ENCODE results near the gene MRPS18C.
A peak's percentile ranks its signal among the peaks of the same experiment; 100 is the strongest.
"Not testable (repeated sequence)": the region's sequence is repeated elsewhere in the genome, so short reads cannot be mapped to it uniquely, and the experiment has no call there.

The MRPS18C gene

DNA sequence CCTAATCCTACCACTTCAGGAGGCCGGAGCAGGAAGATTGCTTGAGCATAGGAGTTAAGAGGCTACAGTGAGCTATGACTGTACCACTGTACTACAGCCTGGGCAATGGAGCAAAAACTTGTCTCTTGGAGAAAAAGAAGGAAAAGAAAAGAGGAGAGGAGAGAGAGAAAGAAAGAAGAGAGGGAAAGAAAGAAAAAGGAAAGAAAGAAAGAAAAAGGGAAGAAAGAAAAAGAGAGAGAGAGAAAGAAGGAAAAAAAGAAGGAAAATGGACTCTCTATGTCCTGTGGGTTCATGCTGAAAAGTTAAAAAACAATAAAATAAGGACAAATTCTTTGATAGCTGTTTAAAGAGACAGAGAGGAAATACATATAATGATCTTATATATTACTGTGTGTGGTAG is 42.3 kb downstream of the MRPS18C start:
- no peak for DNase-seq (ENCODE audit: low spot score)

GRCh38 chr4:83501671-83502070 is 45.8 kb downstream of the MRPS18C start:
- not testable (repeated sequence) for DNase-seq (ENCODE audit: low spot score)

GRCh38 chr4:83503974-83504373 is 48.1 kb downstream of the MRPS18C start:
- DNase-seq (ENCODE audit: low spot score): peak; percentile 40

- DNase-seq (ENCODE audit: low spot score): no peak
Observed at GRCh38 chr4:83504503-83504902, 48.6 kb downstream of the MRPS18C start.

DNA sequence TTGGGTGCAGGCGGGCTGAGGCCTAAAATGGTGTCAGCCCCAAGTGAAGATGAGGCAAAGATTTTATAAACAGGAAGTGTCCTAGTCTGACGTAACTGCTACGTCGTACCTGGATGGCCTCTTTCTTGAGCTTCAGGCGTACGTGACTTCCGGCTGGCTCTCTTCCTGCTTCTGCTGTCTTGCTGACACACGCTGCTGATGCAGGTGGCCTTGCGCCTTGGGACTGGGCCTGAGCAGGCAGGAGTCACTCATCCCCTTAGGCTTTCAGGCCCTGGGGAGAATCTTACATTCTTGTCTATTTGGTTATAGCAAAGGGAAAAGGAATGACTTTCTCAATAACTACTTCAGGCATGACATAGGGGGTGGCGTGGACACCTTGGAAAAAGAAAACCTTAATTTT is 49.1 kb downstream of the MRPS18C start:
- no peak for DNase-seq (ENCODE audit: low spot score)

DNA sequence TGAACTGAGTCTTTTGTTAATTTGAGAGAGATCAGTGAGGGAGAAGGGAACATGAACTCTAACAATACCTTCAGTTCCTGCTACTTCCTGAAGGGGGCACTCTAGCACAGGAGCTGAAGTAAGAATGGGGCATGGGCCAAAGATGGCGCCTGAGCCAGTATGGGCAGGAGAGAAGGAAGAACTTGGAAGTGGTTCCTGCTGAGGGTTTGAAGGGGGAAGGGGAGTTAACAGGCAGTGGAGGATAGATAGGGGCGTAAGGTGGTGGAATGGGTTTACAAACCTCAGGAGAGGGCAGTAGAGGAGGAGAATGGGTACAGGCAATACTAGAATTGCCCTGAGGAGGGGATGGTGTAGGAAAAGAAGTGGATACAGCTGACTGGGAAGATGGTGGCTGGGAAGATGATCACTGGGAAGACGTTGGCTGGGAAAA is 53.3 kb downstream of the MRPS18C start:
- peak; percentile 64 for DNase-seq (ENCODE audit: low spot score)

DNA sequence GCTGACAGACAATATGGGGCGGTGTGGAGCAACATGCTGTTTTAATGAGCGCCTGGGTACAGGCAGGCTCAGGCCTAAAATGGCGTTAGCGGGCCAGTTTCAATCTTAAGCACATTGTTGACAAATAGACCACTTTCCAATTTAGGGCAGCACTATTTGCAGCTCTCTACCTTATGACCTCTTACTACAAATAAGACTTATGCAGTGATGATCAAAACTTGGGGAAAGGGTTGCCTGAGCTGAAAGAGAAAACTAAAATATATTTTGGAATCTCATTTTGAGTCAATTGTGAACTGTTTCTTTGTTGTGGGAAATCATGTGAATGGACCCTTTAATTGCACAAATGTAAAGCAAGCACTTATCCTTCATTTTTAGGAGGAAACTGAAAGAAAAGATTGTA is 54.6 kb downstream of the MRPS18C start:
- DNase-seq (ENCODE audit: low spot score): no peak

Data from CD4-positive, alpha-beta T cell treated with Interleukin-15 for 4 hours (primary cell).